ENCODE results near the gene SCP2.

Gene SCP2

GRCh38 chr1:53076721-53077598, 149.9 kb downstream of the SCP2 start:
- H3K9ac ChIP-seq (ENCODE audit: low read length) = no peak overlapping the region
- peaks cover 64% of the 10 kb centered on the region for H3K36me3 ChIP-seq (ENCODE audit: control insufficient read depth, insufficient read depth, low read length, severe bottlenecking)
- no peaks in the 10 kb centered on the region for H3K27me3 ChIP-seq (replicated peaks; ENCODE audit: control insufficient read depth, insufficient read depth, low read length)
- H3K4me3 ChIP-seq (ENCODE audit: low read length) = no peak overlapping the region
- DNase-seq (ENCODE audit: low read depth) = no peak
- H3K9me3 ChIP-seq (ENCODE audit: control insufficient read depth, low read length) = no peaks in the 10 kb centered on the region
- H3K4me1 ChIP-seq (ENCODE audit: control insufficient read depth, insufficient read depth, low read length) = peaks cover 4% of the 10 kb centered on the region

- DNase-seq (ENCODE audit: low read depth) = no peak
- H3K4me3 ChIP-seq (ENCODE audit: low read length) = no peak overlapping the region
- H3K4me1 ChIP-seq (ENCODE audit: control insufficient read depth, insufficient read depth, low read length) = peaks cover 4% of the 10 kb centered on the region
- no peaks in the 10 kb centered on the region for H3K9me3 ChIP-seq (ENCODE audit: control insufficient read depth, low read length)
- no peaks in the 10 kb centered on the region for H3K27me3 ChIP-seq (replicated peaks; ENCODE audit: control insufficient read depth, insufficient read depth, low read length)
- H3K9ac ChIP-seq (ENCODE audit: low read length) = no peak overlapping the region
- peaks cover 65% of the 10 kb centered on the region for H3K36me3 ChIP-seq (ENCODE audit: control insufficient read depth, insufficient read depth, low read length, severe bottlenecking)
Observed at GRCh38 chr1:53077599-53077965, 150.5 kb downstream of the SCP2 start.

DNA sequence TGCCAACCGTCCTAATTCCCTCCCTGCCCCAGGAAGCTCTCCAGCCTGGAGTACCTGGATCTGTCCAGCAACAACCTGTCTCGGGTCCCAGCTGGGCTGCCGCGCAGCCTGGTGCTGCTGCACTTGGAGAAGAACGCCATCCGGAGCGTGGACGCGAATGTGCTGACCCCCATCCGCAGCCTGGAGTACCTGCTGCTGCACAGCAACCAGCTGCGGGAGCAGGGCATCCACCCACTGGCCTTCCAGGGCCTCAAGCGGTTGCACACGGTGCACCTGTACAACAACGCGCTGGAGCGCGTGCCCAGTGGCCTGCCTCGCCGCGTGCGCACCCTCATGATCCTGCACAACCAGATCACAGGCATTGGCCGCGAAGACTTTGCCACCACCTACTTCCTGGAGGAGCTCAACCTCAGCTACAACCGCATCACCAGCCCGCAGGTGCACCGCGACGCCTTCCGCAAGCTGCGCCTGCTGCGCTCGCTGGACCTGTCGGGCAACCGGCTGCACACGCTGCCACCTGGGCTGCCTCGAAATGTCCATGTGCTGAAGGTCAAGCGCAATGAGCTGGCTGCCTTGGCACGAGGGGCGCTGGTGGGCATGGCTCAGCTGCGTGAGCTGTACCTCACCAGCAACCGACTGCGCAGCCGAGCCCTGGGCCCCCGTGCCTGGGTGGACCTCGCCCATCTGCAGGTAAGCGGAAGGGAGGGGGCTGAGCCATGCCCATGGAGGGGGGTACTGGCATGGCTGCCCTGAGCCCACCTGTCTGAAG, 151.4 kb downstream of the SCP2 start:
- Histone ChIP-seq H3K9ac (ENCODE audit: low read length) (no peak overlapping the region), H3K36me3 (ENCODE audit: control insufficient read depth, insufficient read depth, low read length, severe bottlenecking) (peaks cover 66% of the 10 kb centered on the region), H3K9me3 (ENCODE audit: control insufficient read depth, low read length) (no peaks in the 10 kb centered on the region), H3K4me3 (ENCODE audit: low read length) (no peak overlapping the region), H3K27me3 (replicated peaks; ENCODE audit: control insufficient read depth, insufficient read depth, low read length) (no peaks in the 10 kb centered on the region), H3K4me1 (ENCODE audit: control insufficient read depth, insufficient read depth, low read length) (peaks cover 1% of the 10 kb centered on the region)
- DNase-seq (ENCODE audit: low read depth) = no peak

- no peak for DNase-seq (ENCODE audit: low read depth)
- no peaks in the 10 kb centered on the region for H3K9me3 ChIP-seq (ENCODE audit: control insufficient read depth, low read length)
- H3K4me3 ChIP-seq (ENCODE audit: low read length) = no peak overlapping the region
- peaks cover 74% of the 10 kb centered on the region for H3K36me3 ChIP-seq (ENCODE audit: control insufficient read depth, insufficient read depth, low read length, severe bottlenecking)
- no peak overlapping the region for H3K9ac ChIP-seq (ENCODE audit: low read length)
- no peaks in the 10 kb centered on the region for H3K4me1 ChIP-seq (ENCODE audit: control insufficient read depth, insufficient read depth, low read length)
- no peaks in the 10 kb centered on the region for H3K27me3 ChIP-seq (replicated peaks; ENCODE audit: control insufficient read depth, insufficient read depth, low read length)
Observed at GRCh38 chr1:53079251-53079650, 152.2 kb downstream of the SCP2 start.

GRCh38 chr1:53080041-53080440, 153.0 kb downstream of the SCP2 start:
- peaks cover 77% of the 10 kb centered on the region for H3K36me3 ChIP-seq (ENCODE audit: control insufficient read depth, insufficient read depth, low read length, severe bottlenecking)
- no peaks in the 10 kb centered on the region for H3K4me1 ChIP-seq (ENCODE audit: control insufficient read depth, insufficient read depth, low read length)
- no peak overlapping the region for H3K4me3 ChIP-seq (ENCODE audit: low read length)
- no peak overlapping the region for H3K9ac ChIP-seq (ENCODE audit: low read length)
- H3K9me3 ChIP-seq (ENCODE audit: control insufficient read depth, low read length) = no peaks in the 10 kb centered on the region
- no peak for DNase-seq (ENCODE audit: low read depth)
- no peaks in the 10 kb centered on the region for H3K27me3 ChIP-seq (replicated peaks; ENCODE audit: control insufficient read depth, insufficient read depth, low read length)

GRCh38 chr1:53080769-53081168, 153.7 kb downstream of the SCP2 start:
- H3K4me3 ChIP-seq (ENCODE audit: low read length) = no peak overlapping the region
- DNase-seq (ENCODE audit: low read depth) = no peak
- H3K9ac ChIP-seq (ENCODE audit: low read length) = no peak overlapping the region
- H3K36me3 ChIP-seq (ENCODE audit: control insufficient read depth, insufficient read depth, low read length, severe bottlenecking) = peaks cover 77% of the 10 kb centered on the region
- no peaks in the 10 kb centered on the region for H3K4me1 ChIP-seq (ENCODE audit: control insufficient read depth, insufficient read depth, low read length)
- no peaks in the 10 kb centered on the region for H3K27me3 ChIP-seq (replicated peaks; ENCODE audit: control insufficient read depth, insufficient read depth, low read length)
- no peaks in the 10 kb centered on the region for H3K9me3 ChIP-seq (ENCODE audit: control insufficient read depth, low read length)

- Histone ChIP-seq H3K27me3 (replicated peaks; ENCODE audit: control insufficient read depth, insufficient read depth, low read length) (no peaks in the 10 kb centered on the region), H3K9ac (ENCODE audit: low read length) (no peak overlapping the region), H3K4me1 (ENCODE audit: control insufficient read depth, insufficient read depth, low read length) (no peaks in the 10 kb centered on the region), H3K9me3 (ENCODE audit: control insufficient read depth, low read length) (no peaks in the 10 kb centered on the region), H3K4me3 (ENCODE audit: low read length) (no peak overlapping the region), H3K36me3 (ENCODE audit: control insufficient read depth, insufficient read depth, low read length, severe bottlenecking) (peaks cover 81% of the 10 kb centered on the region)
- no peak for DNase-seq (ENCODE audit: low read depth)
Observed at GRCh38 chr1:53081384-53082066, 154.4 kb downstream of the SCP2 start.

- H3K36me3 ChIP-seq (ENCODE audit: control insufficient read depth, insufficient read depth, low read length, severe bottlenecking) = peaks cover 78% of the 10 kb centered on the region
- no peak overlapping the region for H3K9ac ChIP-seq (ENCODE audit: low read length)
- H3K27me3 ChIP-seq (replicated peaks; ENCODE audit: control insufficient read depth, insufficient read depth, low read length) = no peaks in the 10 kb centered on the region
- H3K4me3 ChIP-seq (ENCODE audit: low read length) = no peak overlapping the region
- H3K9me3 ChIP-seq (ENCODE audit: control insufficient read depth, low read length) = no peaks in the 10 kb centered on the region
- no peak for DNase-seq (ENCODE audit: low read depth)
- no peaks in the 10 kb centered on the region for H3K4me1 ChIP-seq (ENCODE audit: control insufficient read depth, insufficient read depth, low read length)
Observed at GRCh38 chr1:53082826-53083455, 155.9 kb downstream of the SCP2 start.

GRCh38 chr1:53083636-53084588, 156.8 kb downstream of the SCP2 start:
- Histone ChIP-seq H3K36me3 (ENCODE audit: control insufficient read depth, insufficient read depth, low read length, severe bottlenecking) (peaks cover 68% of the 10 kb centered on the region), H3K9me3 (ENCODE audit: control insufficient read depth, low read length) (no peaks in the 10 kb centered on the region), H3K4me1 (ENCODE audit: control insufficient read depth, insufficient read depth, low read length) (peaks cover 4% of the 10 kb centered on the region), H3K27me3 (replicated peaks; ENCODE audit: control insufficient read depth, insufficient read depth, low read length) (no peaks in the 10 kb centered on the region), H3K9ac (ENCODE audit: low read length) (no peak overlapping the region), H3K4me3 (ENCODE audit: low read length) (no peak overlapping the region)
- no peak for DNase-seq (ENCODE audit: low read depth)

DNA sequence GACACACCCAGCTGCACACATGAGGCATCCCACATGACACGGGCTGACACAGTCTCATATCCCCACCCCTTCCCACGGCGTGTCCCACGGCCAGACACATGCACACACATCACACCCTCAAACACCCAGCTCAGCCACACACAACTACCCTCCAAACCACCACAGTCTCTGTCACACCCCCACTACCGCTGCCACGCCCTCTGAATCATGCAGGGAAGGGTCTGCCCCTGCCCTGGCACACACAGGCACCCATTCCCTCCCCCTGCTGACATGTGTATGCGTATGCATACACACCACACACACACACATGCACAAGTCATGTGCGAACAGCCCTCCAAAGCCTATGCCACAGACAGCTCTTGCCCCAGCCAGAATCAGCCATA, 157.5 kb downstream of the SCP2 start:
- DNase-seq (ENCODE audit: low read depth) = no peak
- Histone ChIP-seq H3K27me3 (replicated peaks; ENCODE audit: control insufficient read depth, insufficient read depth, low read length) (no peaks in the 10 kb centered on the region), H3K4me1 (ENCODE audit: control insufficient read depth, insufficient read depth, low read length) (peaks cover 11% of the 10 kb centered on the region), H3K36me3 (ENCODE audit: control insufficient read depth, insufficient read depth, low read length, severe bottlenecking) (peaks cover 63% of the 10 kb centered on the region), H3K9me3 (ENCODE audit: control insufficient read depth, low read length) (no peaks in the 10 kb centered on the region), H3K9ac (ENCODE audit: low read length) (no peak overlapping the region), H3K4me3 (ENCODE audit: low read length) (no peak overlapping the region)

Data from adipocyte (in vitro differentiated cells).